SK-N-SH (cell line): ENCODE data around the gene NRG3. TPM values are rescaled to one million over a fixed set of nuclear protein-coding genes. Genes with fewer than 3 reads are reported as not detected.

Experiments
- CTCF ChIA-PET: fragments of 300-600, 350-600 bp; formaldehyde crosslinking; extraction: SDS; loops from one replicate; lab custom pipeline; 2021; lab: Yijun Ruan, JAX
- POLR2A ChIA-PET: fragments of 350-600 bp; sonication (Branson Sonifier 250); formaldehyde crosslinking; extraction: SDS; loops from one replicate; lab custom pipeline; 2020; ENCODE audit warnings: antibody characterized with exemption, inconsistent platforms; lab: Yijun Ruan, JAX
- DNase-seq: peaks from one replicate; pipeline ENCODE4 v3.0.0; 2012
- H2AFZ ChIP-seq: fragments of 200-600 bp; sonication (generic); 2 replicates; pipeline ENCODE4 v1.8.1; 2016; ENCODE audit warnings: antibody characterized with exemption, mild to moderate bottlenecking, low read depth
- H3F3A ChIP-seq: fragments of 200-600 bp; sonication (generic); replicated peaks from 2 replicates; pipeline ENCODE3; 2016; ENCODE audit warnings: antibody characterized with exemption, mild to moderate bottlenecking; ENCODE audit not compliant: insufficient read depth
- H3K27ac ChIP-seq, 2 experiments: fragments of 200-500 bp in 1 of 2; fragments of 200-600 bp in 1 of 2; sonication (Bioruptor generic) in 1 of 2; sonication (generic), shearing (Covaris generic) in 1 of 2; 2 replicates each; pipeline versions ENCODE4 v1.5.1 to v1.6.1; 2014 to 2016; ENCODE audit warnings: low read depth in 2 of 2, inconsistent platforms in 1 of 2, low read length in 1 of 2, mild to moderate bottlenecking in 1 of 2, mixed read lengths in 1 of 2
- H3K27me3 ChIP-seq: fragments of 200-600 bp; sonication (generic), shearing (Covaris generic); 2 replicates; pipeline ENCODE4 v1.6.1; 2016; ENCODE audit warnings: mixed run types; ENCODE audit not compliant: insufficient read depth
- H3K36me3 ChIP-seq, 2 experiments: fragments of 200-500 bp in 1 of 2; fragments of 200-600 bp in 1 of 2; sonication (Bioruptor generic) in 1 of 2; sonication (generic) in 1 of 2; replicated peaks in 1 of 2; 2 replicates each; pipeline versions ENCODE3 to v1.5.1; 2014 to 2016; ENCODE audit warnings: low read length in 1 of 2, mild to moderate bottlenecking in 1 of 2; ENCODE audit not compliant: insufficient read depth in 2 of 2, control insufficient read depth in 1 of 2
- H3K4me1 ChIP-seq, 2 experiments: fragments of 200-500 bp in 1 of 2; fragments of 200-600 bp in 1 of 2; sonication (Bioruptor generic) in 1 of 2; sonication (generic), shearing (Covaris generic) in 1 of 2; 2 replicates each; pipeline versions ENCODE4 v1.5.1 to v1.6.1; 2014 to 2016; ENCODE audit warnings: low read depth in 1 of 2, low read length in 1 of 2, mixed run types in 1 of 2; ENCODE audit not compliant: insufficient read depth in 2 of 2, control insufficient read depth in 1 of 2
- H3K4me2 ChIP-seq: fragments of 200-600 bp; sonication (generic), shearing (Covaris generic); 2 replicates; pipeline ENCODE4 v1.6.1; 2017; ENCODE audit warnings: mixed run types
- H3K4me3 ChIP-seq, 2 experiments: fragments of 200-500 bp in 1 of 2; fragments of 200-600 bp in 1 of 2; sonication (Bioruptor generic) in 1 of 2; sonication (generic), shearing (Covaris generic) in 1 of 2; 2 replicates each; pipeline versions ENCODE4 v1.5.1 to v1.8.1; 2014 to 2016; ENCODE audit warnings: low read depth in 2 of 2, inconsistent platforms in 1 of 2, low read length in 1 of 2, mild to moderate bottlenecking in 1 of 2, mixed read lengths in 1 of 2, moderate library complexity in 1 of 2
- H3K79me2 ChIP-seq: fragments of 200-600 bp; sonication (generic); 2 replicates; pipeline ENCODE4 v1.8.1; 2017; ENCODE audit warnings: mild to moderate bottlenecking; ENCODE audit not compliant: insufficient read depth
- H3K9ac ChIP-seq: fragments of 200-600 bp; sonication (generic); 2 replicates; pipeline ENCODE4 v1.6.1; 2017; ENCODE audit warnings: mixed run types
- H3K9me2 ChIP-seq: fragments of 200-600 bp; sonication (generic); 2 replicates; pipeline ENCODE4 v1.6.1; 2017; ENCODE audit warnings: mixed run types
- H3K9me3 ChIP-seq: fragments of 200-600 bp; sonication (generic); 2 replicates; pipeline ENCODE4 v1.6.1; 2017; ENCODE audit warnings: mixed run types, mild to moderate bottlenecking, moderate library complexity
- H4K20me1 ChIP-seq: fragments of 200-600 bp; sonication (generic); 2 replicates; pipeline ENCODE4 v1.6.1; 2017; ENCODE audit warnings: mild to moderate bottlenecking, mixed run types; ENCODE audit not compliant: insufficient read depth
- EZH2phosphoT487 ChIP-seq: fragments of 200-600 bp; sonication (generic); IDR thresholded peaks from 2 replicates; pipeline ENCODE4 v1.6.1; 2017; ENCODE audit warnings: low read depth, mixed run types, mild to moderate bottlenecking, antibody characterized with exemption, moderate library complexity, borderline replicate concordance
- FOSL2 ChIP-seq: IDR thresholded peaks from 2 replicates; pipeline ENCODE4 v1.4.0; 2012; ENCODE audit warnings: low read depth, mild to moderate bottlenecking, moderate library complexity, borderline replicate concordance
- FOXJ3 ChIP-seq: sonication (generic); formaldehyde crosslinking; IDR thresholded peaks from 2 replicates; pipeline ENCODE4 v1.5.1; 2020; ENCODE audit warnings: mild to moderate bottlenecking, missing genetic modification reagents
- FOXM1 ChIP-seq: IDR thresholded peaks from 2 replicates; pipeline ENCODE4 v1.4.0; 2012; ENCODE audit warnings: low read depth, mild to moderate bottlenecking
- GABPA ChIP-seq: IDR thresholded peaks from 2 replicates; pipeline ENCODE4 v1.4.0; 2012; ENCODE audit warnings: low read depth, mild to moderate bottlenecking
- NFIC ChIP-seq: IDR thresholded peaks from 2 replicates; pipeline ENCODE4 v1.4.0; 2012; ENCODE audit warnings: borderline replicate concordance
- POLR2AphosphoS5 ChIP-seq: IDR thresholded peaks from 2 replicates; pipeline ENCODE4 v1.6.1; 2012; ENCODE audit warnings: low read depth, low read length
- RAD21 ChIP-seq: IDR thresholded peaks from 2 replicates; pipeline ENCODE4 v1.6.1; 2012; ENCODE audit warnings: mild to moderate bottlenecking, low read length
- RXRA ChIP-seq: IDR thresholded peaks from 2 replicates; pipeline ENCODE4 v1.4.0; 2012; ENCODE audit warnings: low read depth, mild to moderate bottlenecking, borderline replicate concordance
- SIN3A ChIP-seq: IDR thresholded peaks from 2 replicates; pipeline ENCODE4 v1.6.1; 2012; ENCODE audit warnings: low read depth, mild to moderate bottlenecking, low read length, moderate library complexity, borderline replicate concordance
- SMC3 ChIP-seq: IDR thresholded peaks from 2 replicates; pipeline ENCODE4 v1.6.1; 2012; ENCODE audit warnings: low read depth, low read length, improper control_type of control experiment
- TCF12 ChIP-seq: IDR thresholded peaks from 2 replicates; pipeline ENCODE4 v1.4.0; 2012
- WGBS: methylation state at CpG from one replicate; pipeline ENCODE4 v1.1.6; 2017; ENCODE audit warnings: low lambda C conversion rate; 5-methylcytosine and 5-hydroxymethylcytosine counted together
- polyA plus RNA-seq, 3 experiments: library from polyadenylated mRNA; depleted of rRNA; stranded (reverse); fragments of >200 nt; gene quantifications; 2 replicates each; pipeline ENCODE4 v1.2.3, GENCODE V29; 2012
- TF ChIP-seq, protein P1 (sequence below): fragments of 150-350 bp; IDR thresholded peaks from 2 replicates; pipeline ENCODE4 v1.6.1; 2017; ENCODE audit warnings: antibody characterized with exemption, low read length, low read depth, borderline replicate concordance
- TF ChIP-seq, protein P2 (sequence below): IDR thresholded peaks from 2 replicates; pipeline ENCODE4 v1.6.1; 2012; ENCODE audit warnings: mild to moderate bottlenecking, low read depth, low read length, moderate library complexity
- TF ChIP-seq, protein P3 (sequence below): IDR thresholded peaks from 2 replicates; pipeline ENCODE4 v1.4.0; 2012; ENCODE audit warnings: low read depth, borderline replicate concordance
- TF ChIP-seq, protein P4 (sequence below): IDR thresholded peaks from 2 replicates; pipeline ENCODE4 v1.4.0; 2012; ENCODE audit warnings: low read depth, borderline replicate concordance

Gene NRG3
- polyA plus RNA-seq, 1 of the 3 experiments (the other 2 are of a cell fraction): 0.03 TPM

DNA sequence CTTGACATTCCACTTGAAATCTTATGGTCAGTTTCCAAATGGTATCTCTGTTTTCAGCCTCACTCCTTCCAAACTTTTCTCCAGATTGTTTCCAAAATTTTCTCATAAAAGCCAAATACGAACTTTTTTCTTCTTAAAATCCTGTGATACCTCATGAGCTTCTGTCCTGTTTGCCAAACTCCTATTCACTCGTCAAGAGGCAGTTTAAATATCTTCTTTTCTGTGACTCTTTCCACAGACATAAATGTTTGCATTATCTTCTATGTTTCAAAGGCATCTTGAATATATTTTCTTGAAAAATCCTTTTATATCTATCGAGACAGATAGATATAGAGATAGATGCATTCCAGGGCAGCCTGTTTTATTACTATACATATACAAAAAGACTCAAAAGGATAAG is 109.4 kb downstream of the NRG3 start:
- no peaks in the 10 kb centered on the region for H3K9me3 ChIP-seq
- no peaks in the 10 kb centered on the region for H3F3A ChIP-seq
- no peaks in the 10 kb centered on the region; a peak in 1 of 4 replicates for H3K4me1 ChIP-seq
- no peak for TF ChIP-seq NFIC
- TF ChIP-seq EZH2phosphoT487: no peak
- no peak for TF ChIP-seq RAD21
- TF ChIP-seq FOSL2: no peak
- TF ChIP-seq, protein P1, sequence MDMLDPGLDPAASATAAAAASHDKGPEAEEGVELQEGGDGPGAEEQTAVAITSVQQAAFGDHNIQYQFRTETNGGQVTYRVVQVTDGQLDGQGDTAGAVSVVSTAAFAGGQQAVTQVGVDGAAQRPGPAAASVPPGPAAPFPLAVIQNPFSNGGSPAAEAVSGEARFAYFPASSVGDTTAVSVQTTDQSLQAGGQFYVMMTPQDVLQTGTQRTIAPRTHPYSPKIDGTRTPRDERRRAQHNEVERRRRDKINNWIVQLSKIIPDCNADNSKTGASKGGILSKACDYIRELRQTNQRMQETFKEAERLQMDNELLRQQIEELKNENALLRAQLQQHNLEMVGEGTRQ: no peak
- TF ChIP-seq SIN3A: no peak
- no peak for TF ChIP-seq RXRA
- TF ChIP-seq, protein P2, sequence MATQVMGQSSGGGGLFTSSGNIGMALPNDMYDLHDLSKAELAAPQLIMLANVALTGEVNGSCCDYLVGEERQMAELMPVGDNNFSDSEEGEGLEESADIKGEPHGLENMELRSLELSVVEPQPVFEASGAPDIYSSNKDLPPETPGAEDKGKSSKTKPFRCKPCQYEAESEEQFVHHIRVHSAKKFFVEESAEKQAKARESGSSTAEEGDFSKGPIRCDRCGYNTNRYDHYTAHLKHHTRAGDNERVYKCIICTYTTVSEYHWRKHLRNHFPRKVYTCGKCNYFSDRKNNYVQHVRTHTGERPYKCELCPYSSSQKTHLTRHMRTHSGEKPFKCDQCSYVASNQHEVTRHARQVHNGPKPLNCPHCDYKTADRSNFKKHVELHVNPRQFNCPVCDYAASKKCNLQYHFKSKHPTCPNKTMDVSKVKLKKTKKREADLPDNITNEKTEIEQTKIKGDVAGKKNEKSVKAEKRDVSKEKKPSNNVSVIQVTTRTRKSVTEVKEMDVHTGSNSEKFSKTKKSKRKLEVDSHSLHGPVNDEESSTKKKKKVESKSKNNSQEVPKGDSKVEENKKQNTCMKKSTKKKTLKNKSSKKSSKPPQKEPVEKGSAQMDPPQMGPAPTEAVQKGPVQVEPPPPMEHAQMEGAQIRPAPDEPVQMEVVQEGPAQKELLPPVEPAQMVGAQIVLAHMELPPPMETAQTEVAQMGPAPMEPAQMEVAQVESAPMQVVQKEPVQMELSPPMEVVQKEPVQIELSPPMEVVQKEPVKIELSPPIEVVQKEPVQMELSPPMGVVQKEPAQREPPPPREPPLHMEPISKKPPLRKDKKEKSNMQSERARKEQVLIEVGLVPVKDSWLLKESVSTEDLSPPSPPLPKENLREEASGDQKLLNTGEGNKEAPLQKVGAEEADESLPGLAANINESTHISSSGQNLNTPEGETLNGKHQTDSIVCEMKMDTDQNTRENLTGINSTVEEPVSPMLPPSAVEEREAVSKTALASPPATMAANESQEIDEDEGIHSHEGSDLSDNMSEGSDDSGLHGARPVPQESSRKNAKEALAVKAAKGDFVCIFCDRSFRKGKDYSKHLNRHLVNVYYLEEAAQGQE: no peak
- no peak for TF ChIP-seq SMC3
- no peak for TF ChIP-seq POLR2AphosphoS5
- no peak for TF ChIP-seq GABPA
- TF ChIP-seq TCF12: no peak
- TF ChIP-seq, protein P3, sequence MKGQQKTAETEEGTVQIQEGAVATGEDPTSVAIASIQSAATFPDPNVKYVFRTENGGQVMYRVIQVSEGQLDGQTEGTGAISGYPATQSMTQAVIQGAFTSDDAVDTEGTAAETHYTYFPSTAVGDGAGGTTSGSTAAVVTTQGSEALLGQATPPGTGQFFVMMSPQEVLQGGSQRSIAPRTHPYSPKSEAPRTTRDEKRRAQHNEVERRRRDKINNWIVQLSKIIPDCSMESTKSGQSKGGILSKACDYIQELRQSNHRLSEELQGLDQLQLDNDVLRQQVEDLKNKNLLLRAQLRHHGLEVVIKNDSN: no peak
- TF ChIP-seq, protein P4, sequence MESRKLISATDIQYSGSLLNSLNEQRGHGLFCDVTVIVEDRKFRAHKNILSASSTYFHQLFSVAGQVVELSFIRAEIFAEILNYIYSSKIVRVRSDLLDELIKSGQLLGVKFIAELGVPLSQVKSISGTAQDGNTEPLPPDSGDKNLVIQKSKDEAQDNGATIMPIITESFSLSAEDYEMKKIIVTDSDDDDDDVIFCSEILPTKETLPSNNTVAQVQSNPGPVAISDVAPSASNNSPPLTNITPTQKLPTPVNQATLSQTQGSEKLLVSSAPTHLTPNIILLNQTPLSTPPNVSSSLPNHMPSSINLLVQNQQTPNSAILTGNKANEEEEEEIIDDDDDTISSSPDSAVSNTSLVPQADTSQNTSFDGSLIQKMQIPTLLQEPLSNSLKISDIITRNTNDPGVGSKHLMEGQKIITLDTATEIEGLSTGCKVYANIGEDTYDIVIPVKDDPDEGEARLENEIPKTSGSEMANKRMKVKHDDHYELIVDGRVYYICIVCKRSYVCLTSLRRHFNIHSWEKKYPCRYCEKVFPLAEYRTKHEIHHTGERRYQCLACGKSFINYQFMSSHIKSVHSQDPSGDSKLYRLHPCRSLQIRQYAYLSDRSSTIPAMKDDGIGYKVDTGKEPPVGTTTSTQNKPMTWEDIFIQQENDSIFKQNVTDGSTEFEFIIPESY: no peak
- no peak for TF ChIP-seq FOXM1
- TF ChIP-seq FOXJ3 (CRISPR knock-in tag): no peak
- ChIA-PET CTCF (no interaction called here), POLR2A (no interaction called here)
- no peaks in the 10 kb centered on the region for H3K9me2 ChIP-seq
- H4K20me1 ChIP-seq: no peaks in the 10 kb centered on the region
- H3K27me3 ChIP-seq: no peaks in the 10 kb centered on the region
- no peak overlapping the region for H3K4me2 ChIP-seq
- no peak overlapping the region for H3K4me3 ChIP-seq
- DNase-seq: no peak
- H3K79me2 ChIP-seq: no peaks in the 10 kb centered on the region
- WGBS: 7% methylated on average over 3 of the region's 3 CpGs
- H3K9ac ChIP-seq: no peak overlapping the region
- no peaks in the 10 kb centered on the region for H3K36me3 ChIP-seq
- no peak overlapping the region for H3K27ac ChIP-seq
- H2AFZ ChIP-seq: no peak overlapping the region
